GM12891 (cell line): ENCODE data around the gene GTPBP6.
"Not testable (repeated sequence)": the region's sequence is repeated elsewhere in the genome, so short reads cannot be mapped to it uniquely, and the experiment has no call there.

Source experiments
- DNase-seq: peaks from one replicate; pipeline ENCODE4 v3.0.0; 2011; ENCODE audit warnings: low spot score; ENCODE audit not compliant: insufficient read length
- FAIRE-seq: peaks from 2 replicates; lab custom pipeline; 2011; peaks lifted over from hg19 to GRCh38; lab: Jason Lieb, UNC
- PAX5 ChIP-seq: IDR thresholded peaks from 2 replicates; pipeline ENCODE4 v1.6.1; 2011; ENCODE audit warnings: low read length, moderate library complexity, mild to moderate bottlenecking; ENCODE audit not compliant: insufficient read depth, severe bottlenecking
- POLR2A ChIP-seq: IDR thresholded peaks from 2 replicates; pipeline ENCODE4 v1.6.1; 2011; ENCODE audit warnings: low read depth, low read length, control low read depth
- POLR2AphosphoS5 ChIP-seq: IDR thresholded peaks from 2 replicates; pipeline ENCODE4 v1.6.1; 2011; ENCODE audit warnings: low read depth, low read length, control low read depth
- POU2F2 ChIP-seq: IDR thresholded peaks from 2 replicates; pipeline ENCODE4 v1.6.1; 2011; ENCODE audit warnings: low read depth, mild to moderate bottlenecking, control low read depth, low read length, moderate library complexity
- SPI1 ChIP-seq: IDR thresholded peaks from 2 replicates; pipeline ENCODE4 v1.6.1; 2011; ENCODE audit warnings: low read depth, low read length, control low read depth
- TAF1 ChIP-seq: IDR thresholded peaks from 2 replicates; pipeline ENCODE4 v1.6.1; 2011; ENCODE audit warnings: low read depth, low read length, control low read depth

GTPBP6 gene

GRCh38 chrX:351736-352135 is 33.1 kb upstream of the GTPBP6 start:
- no peak for DNase-seq
- no peak for TF ChIP-seq POU2F2
- no peak for TF ChIP-seq TAF1
- no peak for TF ChIP-seq POLR2A
- TF ChIP-seq PAX5: no peak
- no peak for FAIRE-seq

DNA sequence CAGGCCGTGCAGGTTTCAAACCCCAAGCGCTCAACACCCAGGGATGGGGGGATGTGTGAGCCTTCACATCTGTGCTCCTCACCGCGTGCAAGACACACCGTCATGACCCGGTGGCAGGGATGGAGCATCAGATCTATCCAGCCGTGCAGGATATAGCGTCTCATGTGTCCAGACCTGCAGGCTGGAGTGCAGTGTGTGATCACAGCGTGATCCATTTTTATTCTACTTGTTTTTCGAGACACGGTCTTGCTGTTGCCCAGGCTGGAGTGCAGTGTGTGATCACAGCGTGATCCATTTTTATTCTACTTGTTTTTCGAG is 32.7 kb upstream of the GTPBP6 start:
- not testable (repeated sequence) for DNase-seq, FAIRE-seq

DNA sequence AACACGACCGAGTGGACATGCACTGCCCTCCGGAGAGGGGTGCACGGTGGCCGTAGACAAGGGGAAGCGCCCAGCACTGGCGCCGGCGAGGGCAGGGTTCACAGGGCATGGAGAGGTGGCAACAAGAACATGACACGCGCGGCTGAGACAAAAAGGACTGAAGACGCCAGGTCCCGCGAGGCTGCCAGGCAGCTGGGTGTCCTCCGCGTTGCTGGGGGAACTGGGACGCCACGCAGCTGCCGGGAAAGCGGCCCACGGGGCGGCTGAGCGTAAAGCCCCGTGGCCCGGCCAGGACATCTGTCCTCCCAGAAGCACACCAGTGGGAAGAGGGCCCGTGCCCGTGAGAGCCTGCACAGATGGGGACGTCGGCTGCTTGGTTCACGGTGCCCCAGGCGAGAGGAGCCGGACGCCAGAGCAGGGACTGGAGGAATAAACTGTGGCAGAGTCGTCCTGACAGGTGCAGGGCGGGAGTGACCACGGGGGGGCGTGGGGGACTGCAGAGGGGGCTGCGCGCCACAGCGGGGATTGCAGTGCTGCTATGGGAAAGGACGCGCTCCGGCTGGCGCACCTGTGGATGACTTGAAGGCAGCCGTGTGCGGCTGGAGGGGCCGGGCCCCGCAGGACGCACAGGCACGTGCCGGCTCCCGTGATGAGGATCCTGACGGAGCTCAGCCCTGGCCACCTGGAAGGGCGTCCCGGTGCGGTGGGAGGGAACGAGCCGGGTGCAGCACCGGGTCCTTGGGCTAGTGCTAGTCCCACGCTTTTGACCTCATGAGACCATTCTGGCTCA is 32.1 kb upstream of the GTPBP6 start:
- FAIRE-seq: no peak
- DNase-seq: no peak

GRCh38 chrX:350148-350533 is 31.5 kb upstream of the GTPBP6 start:
- TF ChIP-seq POLR2AphosphoS5 (no peak), SPI1 (no peak), TAF1 (no peak), POU2F2 (no peak), PAX5 (no peak), POLR2A (no peak)
- DNase-seq: no peak
- no peak for FAIRE-seq

More for the DNA sequence above, 32.1 kb upstream of the GTPBP6 start:
- TF ChIP-seq POU2F2 (no peak), TAF1 (no peak), POLR2AphosphoS5 (no peak), SPI1 (no peak), POLR2A (no peak), PAX5 (no peak)

GRCh38 chrX:349702-350101 is 31.1 kb upstream of the GTPBP6 start:
- TF ChIP-seq POLR2AphosphoS5: no peak
- no peak for DNase-seq
- FAIRE-seq: no peak

DNA sequence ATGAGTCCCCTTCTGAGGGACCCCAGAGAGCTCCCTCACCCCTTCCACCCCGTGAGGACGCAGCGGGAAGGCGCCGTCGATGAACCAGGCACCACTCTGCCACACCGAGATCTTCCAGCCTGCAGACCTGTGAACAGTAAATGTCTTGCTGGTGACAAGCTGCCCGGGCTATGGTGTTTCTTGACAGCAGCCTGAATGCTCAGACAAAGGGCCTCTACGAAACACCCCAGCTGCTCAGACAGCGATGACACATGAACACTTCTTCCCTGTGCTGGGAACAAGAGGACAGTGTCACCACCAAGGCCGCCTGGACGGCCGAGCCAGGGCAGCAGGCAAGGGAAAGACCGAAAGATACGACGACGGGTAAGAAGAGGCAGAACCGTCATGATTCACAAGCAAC is 30.6 kb upstream of the GTPBP6 start:
- DNase-seq: no peak
- FAIRE-seq: no peak
- TF ChIP-seq POLR2A: no peak
- TF ChIP-seq SPI1: no peak
- TF ChIP-seq POLR2AphosphoS5: no peak
- no peak for TF ChIP-seq PAX5
- TF ChIP-seq POU2F2: no peak
- no peak for TF ChIP-seq TAF1

- DNase-seq (no peak), FAIRE-seq (no peak)
- TF ChIP-seq POLR2A (no peak), PAX5 (no peak)
Observed at GRCh38 chrX:348461-349117, 30.0 kb upstream of the GTPBP6 start.

GRCh38 chrX:347351-348117 is 28.9 kb upstream of the GTPBP6 start:
- DNase-seq: no peak
- TF ChIP-seq PAX5: no peak
- no peak for TF ChIP-seq POLR2A
- TF ChIP-seq POU2F2: no peak
- no peak for TF ChIP-seq TAF1
- TF ChIP-seq POLR2AphosphoS5: no peak
- no peak for FAIRE-seq

GRCh38 chrX:346034-346813 is 27.6 kb upstream of the GTPBP6 start:
- no peak for TF ChIP-seq SPI1
- no peak for TF ChIP-seq TAF1
- TF ChIP-seq POLR2AphosphoS5: no peak
- no peak for TF ChIP-seq POLR2A
- TF ChIP-seq PAX5: no peak
- TF ChIP-seq POU2F2: no peak
- no peak for FAIRE-seq
- DNase-seq: no peak
